Activated T-cell treated with anti-CD3 and anti-CD28 coated beads, Interleukin-2, amount 50 U/mL, for 4 hours (primary cell): ENCODE data around the gene MAPT. TPM values are rescaled to one million over a fixed set of nuclear protein-coding genes. Genes with fewer than 3 reads are reported as not detected.

ENCODE experiments used
- ATAC-seq, 2 donors: fragments of 200-7000 bp; cut with Tn5 transposase; one replicate each; pipeline ENCODE4 v1.10.0; 2021
- DNase-seq: peaks from one replicate; pipeline ENCODE4 v3.0.0-alpha.2; 2020
- H3K27me3 Mint-ChIP-seq: one replicate; pipeline ENCODE4 v1.8.0; 2021; ENCODE audit warnings: low read depth, mixed read lengths
- H3K36me3 Mint-ChIP-seq: one replicate; pipeline ENCODE4 v1.8.0; 2022; ENCODE audit warnings: mixed read lengths; ENCODE audit not compliant: insufficient read depth
- H3K4me1 Mint-ChIP-seq: one replicate; pipeline ENCODE4 v1.8.0; 2021; ENCODE audit warnings: low read depth, mixed read lengths
- H3K4me3 Mint-ChIP-seq: one replicate; pipeline ENCODE4 v1.8.0; 2021; ENCODE audit warnings: mild to moderate bottlenecking, moderate library complexity, mixed read lengths
- H3K9me3 Mint-ChIP-seq: one replicate; pipeline ENCODE4 v1.8.0; 2021; ENCODE audit warnings: mixed read lengths
- total RNA-seq, 3 donors: library from RNA; stranded (reverse); gene quantifications; one replicate each; pipeline ENCODE4 v1.2.1, GENCODE V29; 2021

Gene MAPT
- total RNA-seq: 1 to 10 TPM; 1.3 to 1.8 (median 1.8) TPM

DNA sequence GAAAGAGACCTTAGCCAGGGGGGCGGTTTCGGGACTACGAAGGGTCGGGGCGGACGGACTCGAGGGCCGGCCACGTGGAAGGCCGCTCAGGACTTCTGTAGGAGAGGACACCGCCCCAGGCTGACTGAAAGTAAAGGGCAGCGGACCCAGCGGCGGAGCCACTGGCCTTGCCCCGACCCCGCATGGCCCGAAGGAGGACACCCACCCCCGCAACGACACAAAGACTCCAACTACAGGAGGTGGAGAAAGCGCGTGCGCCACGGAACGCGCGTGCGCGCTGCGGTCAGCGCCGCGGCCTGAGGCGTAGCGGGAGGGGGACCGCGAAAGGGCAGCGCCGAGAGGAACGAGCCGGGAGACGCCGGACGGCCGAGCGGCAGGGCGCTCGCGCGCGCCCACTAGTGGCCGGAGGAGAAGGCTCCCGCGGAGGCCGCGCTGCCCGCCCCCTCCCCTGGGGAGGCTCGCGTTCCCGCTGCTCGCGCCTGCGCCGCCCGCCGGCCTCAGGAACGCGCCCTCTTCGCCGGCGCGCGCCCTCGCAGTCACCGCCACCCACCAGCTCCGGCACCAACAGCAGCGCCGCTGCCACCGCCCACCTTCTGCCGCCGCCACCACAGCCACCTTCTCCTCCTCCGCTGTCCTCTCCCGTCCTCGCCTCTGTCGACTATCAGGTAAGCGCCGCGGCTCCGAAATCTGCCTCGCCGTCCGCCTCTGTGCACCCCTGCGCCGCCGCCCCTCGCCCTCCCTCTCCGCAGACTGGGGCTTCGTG is at the start of gene MAPT:
Gene MAPT (plus strand): TSS at position 533 of the 763 bp plus-strand sequence. CDS start 67,784 bp downstream, outside the sequence.
- H3K4me1 Mint-ChIP-seq: peaks cover 22% of the 10 kb centered on the region
- ATAC-seq: peak; percentile 85
- H3K4me3 Mint-ChIP-seq: peak within 1 kb of the TSS; percentile 80
- DNase-seq: peak; percentile 76
- no peaks in the 10 kb centered on the region for H3K36me3 Mint-ChIP-seq
- no peaks in the 10 kb centered on the region for H3K9me3 Mint-ChIP-seq
- peaks cover 28% of the 10 kb centered on the region for H3K27me3 Mint-ChIP-seq

DNA sequence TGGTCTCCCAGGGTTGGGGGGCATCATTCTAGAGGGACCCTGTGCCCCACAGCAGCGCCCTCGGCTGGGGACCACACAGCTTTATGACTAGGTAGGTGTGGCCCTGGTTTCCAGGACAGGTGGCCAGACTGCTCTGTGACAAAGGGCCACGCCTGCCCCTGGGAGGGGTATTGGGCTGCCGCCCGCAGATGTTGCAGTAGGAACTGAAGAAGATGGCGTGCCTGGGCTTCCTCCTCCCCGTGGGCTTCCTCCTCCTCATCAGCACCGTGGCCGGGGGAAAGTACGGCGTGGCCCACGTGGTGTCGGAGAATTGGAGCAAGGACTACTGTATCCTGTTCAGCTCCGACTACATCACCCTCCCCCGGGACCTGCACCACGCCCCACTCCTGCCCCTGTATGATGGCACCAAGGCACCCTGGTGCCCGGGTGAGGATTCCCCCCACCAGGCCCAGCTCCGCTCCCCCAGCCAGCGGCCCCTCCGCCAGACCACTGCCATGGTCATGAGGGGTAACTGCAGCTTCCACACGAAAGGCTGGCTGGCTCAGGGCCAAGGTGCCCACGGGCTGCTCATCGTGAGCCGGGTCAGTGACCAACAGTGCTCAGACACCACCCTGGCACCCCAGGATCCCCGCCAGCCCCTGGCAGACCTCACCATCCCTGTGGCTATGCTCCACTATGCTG is 49.5 kb upstream of the MAPT start, which contains the start of gene SPPL2C:
Gene SPPL2C (plus strand): TSS at position 187 of the 681 bp plus-strand sequence. CDS start 26 bp downstream, at position 213.
- no peaks in the 10 kb centered on the region for H3K4me1 Mint-ChIP-seq
- no peak within 1 kb of the TSS for H3K4me3 Mint-ChIP-seq
- DNase-seq: no peak
- H3K9me3 Mint-ChIP-seq: no peaks in the 10 kb centered on the region
- no peaks in the 10 kb centered on the region for H3K27me3 Mint-ChIP-seq
- no peak for ATAC-seq
- no peaks in the 10 kb centered on the region for H3K36me3 Mint-ChIP-seq

DNA sequence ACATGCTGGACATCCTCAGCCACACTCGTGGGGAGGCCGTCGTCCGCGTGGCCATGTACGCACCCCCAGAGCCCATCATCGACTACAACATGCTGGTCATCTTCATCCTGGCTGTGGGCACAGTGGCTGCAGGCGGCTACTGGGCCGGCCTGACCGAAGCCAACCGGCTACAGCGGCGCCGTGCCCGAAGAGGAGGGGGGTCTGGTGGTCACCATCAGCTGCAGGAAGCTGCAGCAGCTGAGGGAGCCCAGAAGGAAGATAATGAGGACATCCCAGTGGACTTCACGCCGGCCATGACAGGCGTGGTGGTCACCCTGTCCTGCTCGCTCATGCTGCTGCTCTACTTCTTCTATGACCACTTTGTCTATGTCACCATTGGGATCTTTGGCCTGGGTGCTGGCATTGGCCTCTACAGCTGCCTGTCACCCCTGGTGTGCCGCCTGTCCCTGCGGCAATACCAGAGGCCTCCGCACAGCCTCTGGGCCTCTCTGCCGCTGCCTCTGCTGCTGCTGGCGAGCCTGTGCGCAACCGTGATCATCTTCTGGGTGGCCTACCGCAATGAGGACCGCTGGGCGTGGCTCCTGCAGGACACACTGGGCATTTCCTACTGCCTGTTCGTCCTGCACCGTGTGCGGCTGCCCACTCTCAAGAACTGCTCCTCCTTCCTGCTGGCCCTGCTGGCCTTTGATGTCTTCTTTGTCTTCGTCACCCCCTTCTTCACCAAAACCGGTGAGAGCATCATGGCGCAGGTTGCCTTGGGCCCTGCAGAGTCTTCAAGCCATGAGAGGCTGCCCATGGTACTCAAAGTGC is 48.8 kb upstream of the MAPT start:
- Mint-ChIP-seq H3K4me1 (no peaks in the 10 kb centered on the region), H3K9me3 (no peaks in the 10 kb centered on the region), H3K36me3 (no peaks in the 10 kb centered on the region), H3K27me3 (no peaks in the 10 kb centered on the region), H3K4me3 (no peak overlapping the region)
- no peak for DNase-seq
- no peak for ATAC-seq

DNA sequence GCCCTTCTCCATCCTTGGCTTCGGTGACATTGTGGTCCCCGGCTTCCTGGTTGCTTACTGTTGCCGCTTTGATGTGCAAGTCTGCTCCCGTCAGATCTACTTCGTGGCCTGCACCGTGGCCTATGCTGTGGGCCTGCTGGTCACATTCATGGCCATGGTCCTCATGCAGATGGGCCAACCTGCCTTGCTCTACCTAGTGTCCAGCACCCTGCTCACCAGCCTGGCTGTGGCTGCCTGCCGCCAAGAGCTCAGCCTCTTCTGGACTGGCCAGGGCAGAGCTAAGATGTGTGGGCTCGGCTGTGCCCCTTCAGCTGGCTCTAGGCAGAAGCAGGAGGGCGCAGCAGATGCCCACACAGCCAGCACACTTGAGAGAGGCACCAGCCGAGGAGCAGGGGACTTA is 48.1 kb upstream of the MAPT start:
- Mint-ChIP-seq H3K4me1 (no peaks in the 10 kb centered on the region), H3K4me3 (no peak overlapping the region), H3K27me3 (peaks cover 3% of the 10 kb centered on the region), H3K9me3 (no peaks in the 10 kb centered on the region), H3K36me3 (no peaks in the 10 kb centered on the region)
- no peak for DNase-seq
- ATAC-seq: no peak

DNA sequence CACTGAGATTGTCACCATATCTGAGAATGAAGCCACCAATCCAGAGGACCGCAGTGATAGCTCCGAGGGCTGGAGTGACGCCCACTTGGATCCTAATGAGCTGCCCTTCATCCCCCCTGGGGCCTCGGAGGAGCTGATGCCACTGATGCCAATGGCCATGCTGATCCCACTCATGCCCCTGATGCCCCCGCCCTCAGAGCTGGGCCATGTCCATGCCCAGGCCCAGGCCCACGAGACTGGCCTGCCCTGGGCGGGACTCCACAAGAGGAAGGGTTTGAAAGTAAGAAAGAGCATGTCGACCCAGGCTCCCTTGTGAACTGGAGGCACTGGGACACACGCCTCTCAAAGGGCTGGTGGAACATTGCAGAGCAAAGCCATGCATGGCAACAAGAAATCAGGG is 47.7 kb upstream of the MAPT start:
- no peak overlapping the region for H3K4me3 Mint-ChIP-seq
- H3K27me3 Mint-ChIP-seq: peaks cover 3% of the 10 kb centered on the region
- no peaks in the 10 kb centered on the region for H3K9me3 Mint-ChIP-seq
- H3K36me3 Mint-ChIP-seq: no peaks in the 10 kb centered on the region
- no peak for DNase-seq
- ATAC-seq: no peak
- no peaks in the 10 kb centered on the region for H3K4me1 Mint-ChIP-seq

DNA sequence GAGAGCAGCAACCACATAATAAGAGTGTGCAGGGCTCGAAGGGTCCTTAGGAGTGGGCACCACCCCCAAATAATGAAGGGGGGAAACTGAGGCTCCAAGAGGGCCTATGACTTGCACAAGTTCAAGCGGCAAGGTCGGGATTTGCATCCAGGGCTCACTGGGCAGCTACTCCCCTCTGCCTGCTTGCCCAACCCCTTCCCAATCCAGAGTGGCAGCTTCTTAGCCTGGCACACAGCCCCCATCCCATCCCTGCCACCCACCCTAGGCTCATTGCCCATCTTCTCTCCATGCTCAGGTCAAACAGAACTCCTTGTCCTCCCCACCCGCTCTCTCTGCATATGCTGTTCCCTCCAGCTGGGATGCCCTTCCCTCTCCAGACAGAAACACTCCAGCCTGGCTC is 47.3 kb upstream of the MAPT start:
- H3K9me3 Mint-ChIP-seq: no peaks in the 10 kb centered on the region
- H3K36me3 Mint-ChIP-seq: no peaks in the 10 kb centered on the region
- ATAC-seq (no peak), DNase-seq (no peak)
- peaks cover 3% of the 10 kb centered on the region for H3K27me3 Mint-ChIP-seq
- H3K4me1 Mint-ChIP-seq: no peaks in the 10 kb centered on the region
- H3K4me3 Mint-ChIP-seq: no peak overlapping the region

DNA sequence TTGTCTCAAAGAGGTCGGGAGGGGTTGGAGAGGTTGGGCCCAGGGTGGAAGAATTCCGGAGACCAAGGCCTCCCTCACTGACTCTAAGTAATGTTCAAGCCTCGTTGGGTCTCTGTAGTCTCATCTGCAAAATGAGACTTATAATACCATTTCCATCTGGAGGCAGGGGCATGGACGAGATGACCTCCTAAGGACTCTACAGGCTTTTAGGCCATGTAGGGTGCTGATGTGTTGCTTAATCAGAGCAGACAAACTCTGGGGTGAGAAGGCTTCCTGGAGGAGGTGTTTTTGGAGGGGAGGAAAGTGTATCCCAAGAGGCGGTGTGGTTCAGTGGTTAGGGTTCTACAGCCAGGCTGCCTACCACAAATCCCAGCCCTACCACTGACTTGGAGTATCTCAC is 46.6 kb upstream of the MAPT start:
- H3K4me3 Mint-ChIP-seq: no peak overlapping the region
- H3K27me3 Mint-ChIP-seq: peaks cover 3% of the 10 kb centered on the region
- DNase-seq (no peak), ATAC-seq (no peak)
- H3K36me3 Mint-ChIP-seq: no peaks in the 10 kb centered on the region
- peaks cover 5% of the 10 kb centered on the region for H3K4me1 Mint-ChIP-seq
- no peaks in the 10 kb centered on the region for H3K9me3 Mint-ChIP-seq

DNA sequence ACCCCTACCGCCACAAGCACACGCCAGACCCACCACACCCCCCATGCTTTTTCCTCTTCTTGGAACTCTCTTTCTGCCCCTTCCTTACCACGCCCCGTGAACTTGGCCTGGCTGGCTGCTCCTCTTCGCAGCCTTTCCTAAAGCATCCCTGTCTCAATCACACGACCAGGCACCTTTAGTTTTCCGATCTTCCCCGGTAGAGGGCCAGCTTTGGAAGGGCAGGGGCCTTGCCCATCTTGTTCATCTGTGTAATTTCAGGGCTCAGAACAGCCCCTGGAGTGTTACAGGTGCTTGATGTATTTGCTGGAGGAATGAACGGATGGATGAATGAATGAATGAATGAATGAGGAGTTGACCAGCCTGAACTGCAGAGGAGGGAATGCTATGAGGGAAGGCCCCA is 45.9 kb upstream of the MAPT start:
- peaks cover 7% of the 10 kb centered on the region for H3K4me1 Mint-ChIP-seq
- no peaks in the 10 kb centered on the region for H3K9me3 Mint-ChIP-seq
- no peak overlapping the region for H3K4me3 Mint-ChIP-seq
- DNase-seq: no peak
- no peaks in the 10 kb centered on the region for H3K36me3 Mint-ChIP-seq
- no peak for ATAC-seq
- H3K27me3 Mint-ChIP-seq: peaks cover 3% of the 10 kb centered on the region

DNA sequence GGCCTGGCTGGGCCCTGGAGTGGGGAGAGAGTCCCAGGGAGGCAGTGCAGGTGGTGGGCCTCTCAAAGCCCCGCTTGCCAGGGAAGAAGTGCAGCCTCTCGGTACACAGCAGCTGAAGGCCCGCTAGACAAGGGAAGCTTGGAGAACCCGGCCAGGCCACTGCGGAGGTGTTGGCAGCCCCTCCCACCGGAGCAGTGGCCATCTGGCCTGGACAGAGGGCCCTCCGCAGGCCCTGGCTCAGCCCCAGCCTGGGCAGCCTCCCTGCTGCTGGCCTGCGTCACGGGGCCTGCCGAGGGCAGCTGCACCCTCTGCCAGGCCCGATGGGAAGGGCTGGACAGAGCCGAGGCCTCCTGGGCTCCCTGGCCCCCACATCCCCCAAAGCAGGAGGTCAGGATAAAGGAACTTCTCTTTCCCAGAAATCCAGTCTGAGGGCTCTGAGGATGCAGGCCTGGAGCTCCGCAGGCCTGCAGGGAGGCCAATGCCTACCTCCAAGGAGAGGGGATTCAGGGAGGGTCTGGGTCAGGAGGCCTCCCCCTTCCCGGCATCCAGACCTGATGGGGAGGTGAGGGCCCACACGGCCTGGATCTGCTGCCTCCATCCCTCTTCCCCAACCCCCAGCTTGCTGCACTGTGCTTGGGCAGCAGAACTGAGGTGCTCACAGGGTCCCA is 45.4 kb upstream of the MAPT start:
- peaks cover 7% of the 10 kb centered on the region for H3K4me1 Mint-ChIP-seq
- H3K27me3 Mint-ChIP-seq: peaks cover 3% of the 10 kb centered on the region
- no peak overlapping the region for H3K4me3 Mint-ChIP-seq
- no peak for DNase-seq
- H3K36me3 Mint-ChIP-seq: no peaks in the 10 kb centered on the region
- no peaks in the 10 kb centered on the region for H3K9me3 Mint-ChIP-seq
- no peak for ATAC-seq

DNA sequence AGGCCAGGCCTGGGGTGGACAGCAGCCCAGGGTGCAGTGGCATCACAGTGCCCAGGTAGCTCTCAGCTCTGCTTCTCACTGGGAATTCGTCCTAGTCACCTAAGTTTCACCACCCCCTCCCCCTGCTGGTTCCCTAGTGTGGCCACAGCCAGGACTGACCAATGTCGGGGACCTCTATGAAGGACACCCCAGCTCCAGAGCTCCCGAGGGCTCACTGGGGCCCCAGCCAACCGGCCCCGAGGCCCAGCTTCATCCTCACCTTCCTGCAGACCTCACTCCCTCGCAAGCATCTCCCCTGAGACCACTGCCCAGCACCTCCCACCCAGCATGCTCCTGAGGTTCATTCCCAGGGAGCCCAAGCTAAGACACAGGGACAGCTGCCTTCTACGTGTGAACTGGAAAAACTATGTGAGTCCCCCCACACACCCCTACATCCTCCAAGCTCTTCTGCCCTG is 44.8 kb upstream of the MAPT start:
- no peak overlapping the region for H3K4me3 Mint-ChIP-seq
- ATAC-seq: no peak
- peaks cover 8% of the 10 kb centered on the region for H3K27me3 Mint-ChIP-seq
- no peaks in the 10 kb centered on the region for H3K36me3 Mint-ChIP-seq
- H3K9me3 Mint-ChIP-seq: no peaks in the 10 kb centered on the region
- no peak for DNase-seq
- peaks cover 7% of the 10 kb centered on the region for H3K4me1 Mint-ChIP-seq

DNA sequence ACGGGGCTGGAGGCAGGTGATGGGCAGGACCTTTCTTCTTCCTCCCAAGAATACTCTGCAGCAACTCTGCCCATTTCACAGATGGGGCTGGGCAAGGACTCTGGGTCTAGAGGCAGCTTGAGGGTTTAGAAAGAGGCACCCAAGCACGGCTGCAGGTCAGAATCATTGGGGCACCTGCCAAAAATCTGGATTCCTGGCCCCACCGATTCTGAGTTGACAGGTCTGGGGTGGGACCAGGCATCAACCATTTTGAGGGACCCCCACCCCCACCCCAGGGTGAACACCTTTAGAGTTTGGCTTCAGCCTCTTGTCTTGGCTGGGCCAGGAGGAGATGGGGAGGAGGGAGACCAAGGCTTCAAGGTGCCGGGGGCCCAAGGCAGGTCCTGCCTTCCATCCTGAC is 44.3 kb upstream of the MAPT start:
- Mint-ChIP-seq H3K9me3 (no peaks in the 10 kb centered on the region), H3K4me1 (peaks cover 7% of the 10 kb centered on the region), H3K36me3 (no peaks in the 10 kb centered on the region), H3K27me3 (peaks cover 8% of the 10 kb centered on the region), H3K4me3 (no peak overlapping the region)
- DNase-seq (no peak), ATAC-seq (no peak)

DNA sequence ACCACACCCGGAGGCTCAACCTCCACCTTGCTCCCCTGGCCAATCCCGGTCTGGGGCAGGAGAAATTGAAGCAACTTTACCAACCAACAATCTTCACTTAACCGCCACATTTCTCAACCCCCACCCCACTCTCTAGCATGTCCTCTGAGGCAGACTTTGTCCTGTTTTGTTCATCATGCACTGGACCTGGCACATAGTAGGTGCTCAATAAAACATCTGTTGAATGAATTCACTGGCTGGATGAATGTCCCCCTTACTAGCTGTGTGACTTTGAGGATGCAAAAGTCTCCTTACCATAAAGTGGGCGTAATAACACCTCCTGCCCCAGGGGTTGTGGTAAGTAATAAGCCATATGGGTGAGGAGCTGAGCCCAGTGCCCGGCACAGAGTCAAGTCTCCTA is 43.9 kb upstream of the MAPT start:
- Mint-ChIP-seq H3K4me3 (no peak overlapping the region), H3K9me3 (no peaks in the 10 kb centered on the region), H3K4me1 (peaks cover 7% of the 10 kb centered on the region), H3K36me3 (no peaks in the 10 kb centered on the region), H3K27me3 (peaks cover 8% of the 10 kb centered on the region)
- ATAC-seq (no peak), DNase-seq (no peak)

DNA sequence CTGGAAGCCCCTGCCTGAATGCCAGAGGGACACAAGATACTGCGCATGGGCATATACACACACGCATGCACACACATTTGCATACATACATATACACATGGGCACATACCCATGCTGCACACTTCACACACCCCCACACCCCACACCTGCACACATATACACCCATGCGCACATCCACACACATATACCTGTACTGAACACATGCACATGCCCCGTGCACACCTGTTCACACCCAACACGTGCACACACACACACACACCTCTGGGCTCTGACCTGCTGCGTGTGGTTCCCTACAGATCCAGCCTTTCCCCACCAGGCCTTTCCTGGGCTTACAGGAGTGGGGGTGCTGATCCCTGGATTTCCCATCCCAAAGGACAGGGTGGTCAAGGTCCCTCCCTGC is 43.3 kb upstream of the MAPT start:
- Mint-ChIP-seq H3K27me3 (peaks cover 11% of the 10 kb centered on the region), H3K36me3 (no peaks in the 10 kb centered on the region), H3K4me1 (peaks cover 7% of the 10 kb centered on the region), H3K4me3 (no peak overlapping the region), H3K9me3 (no peaks in the 10 kb centered on the region)
- DNase-seq (no peak), ATAC-seq (no peak)

DNA sequence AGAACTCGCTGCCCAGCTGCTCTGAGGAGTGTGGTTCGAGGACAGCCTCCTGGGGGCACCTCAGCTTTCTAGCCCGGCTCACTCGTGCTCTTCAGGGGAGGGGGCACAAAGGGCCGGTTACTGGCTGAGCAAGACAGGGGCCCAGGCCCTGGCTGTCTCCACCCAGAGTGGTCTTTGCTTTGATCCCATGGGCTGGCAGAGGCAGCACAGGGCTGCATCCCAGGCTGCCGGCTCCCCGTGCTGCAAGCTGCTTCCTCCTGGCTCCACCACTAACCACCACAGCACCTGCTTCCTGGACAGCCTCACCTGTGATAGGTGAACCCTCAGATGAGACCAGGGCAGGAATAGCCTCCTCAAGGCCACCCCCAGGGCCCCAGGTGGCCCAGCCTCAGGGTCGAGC is 42.9 kb upstream of the MAPT start:
- Mint-ChIP-seq H3K27me3 (peaks cover 11% of the 10 kb centered on the region), H3K36me3 (no peaks in the 10 kb centered on the region), H3K9me3 (no peaks in the 10 kb centered on the region), H3K4me3 (no peak overlapping the region), H3K4me1 (peaks cover 7% of the 10 kb centered on the region)
- no peak for ATAC-seq
- DNase-seq: no peak
